PFSK-1 (cell line): ENCODE measurements around the gene SDK1.

Source experiments
- POLR2AphosphoS5 ChIP-seq: IDR thresholded peaks from 2 replicates; pipeline ENCODE4 v1.6.1; 2012; ENCODE audit warnings: low read depth, mild to moderate bottlenecking, control low read depth, low read length, moderate library complexity
- TAF1 ChIP-seq: IDR thresholded peaks from 2 replicates; pipeline ENCODE4 v1.6.1; 2012; ENCODE audit warnings: low read length, control low read depth, borderline replicate concordance; ENCODE audit not compliant: insufficient read depth

- TF ChIP-seq POLR2AphosphoS5 (no peak), TAF1 (no peak)
Observed at GRCh38 chr7:3825491-3825890, 524.4 kb downstream of the SDK1 start.
